Measurements from ENCODE around the gene REPIN1. TPM values are rescaled to one million over a fixed set of nuclear protein-coding genes. Genes with fewer than 3 reads are reported as not detected.

REPIN1 gene
- total RNA-seq, 1 experiment from 2014 or later = 28.2 TPM

GRCh38 chr7:150360363-150361058 is 8.1 kb upstream of the REPIN1 start:
- no peak for DNase-seq (ENCODE audit: low read depth)

GRCh38 chr7:150361402-150361801 is 7.2 kb upstream of the REPIN1 start:
- DNase-seq (ENCODE audit: low read depth) = no peak

- DNase-seq (ENCODE audit: low read depth) = no peak
These were observed 6.6 kb upstream of the REPIN1 start for GRCh38 chr7:150361807-150362621.

GRCh38 chr7:150363370-150363769 is 5.3 kb upstream of the REPIN1 start:
- DNase-seq (ENCODE audit: low read depth) = peak; percentile 46

GRCh38 chr7:150363872-150364271 is 4.8 kb upstream of the REPIN1 start:
- no peak for DNase-seq (ENCODE audit: low read depth)

GRCh38 chr7:150365194-150365593 is 3.4 kb upstream of the REPIN1 start:
- DNase-seq (ENCODE audit: low read depth) = no peak

- no peak for DNase-seq (ENCODE audit: low read depth)
These were observed 2.8 kb upstream of the REPIN1 start for GRCh38 chr7:150365673-150366398.

- no peak for DNase-seq (ENCODE audit: low read depth)
These were observed 936 bp upstream of the REPIN1 start for GRCh38 chr7:150367677-150368095.

GRCh38 chr7:150368884-150369747 is 494 bp downstream of the REPIN1 start:
- peak; percentile 79 for DNase-seq (ENCODE audit: low read depth)

GRCh38 chr7:150369748-150370501 is 1.3 kb downstream of the REPIN1 start:
- DNase-seq (ENCODE audit: low read depth) = no peak

GRCh38 chr7:150370612-150371071 is 2.0 kb downstream of the REPIN1 start:
- DNase-seq (ENCODE audit: low read depth) = no peak

GRCh38 chr7:150371131-150371995 is 2.7 kb downstream of the REPIN1 start:
- no peak for DNase-seq (ENCODE audit: low read depth)

GRCh38 chr7:150371996-150372270 is 3.3 kb downstream of the REPIN1 start:
- no peak for DNase-seq (ENCODE audit: low read depth)

GRCh38 chr7:150372271-150373048 is 3.8 kb downstream of the REPIN1 start:
- no peak for DNase-seq (ENCODE audit: low read depth)

GRCh38 chr7:150373049-150373801 is 4.6 kb downstream of the REPIN1 start:
- no peak for DNase-seq (ENCODE audit: low read depth)

GRCh38 chr7:150374026-150374425 is 5.4 kb downstream of the REPIN1 start:
- DNase-seq (ENCODE audit: low read depth) = no peak

- no peak for DNase-seq (ENCODE audit: low read depth)
These were observed 5.8 kb downstream of the REPIN1 start for GRCh38 chr7:150374472-150374871.

Measured in RPMI7951 (cell line).